D721Med (cell line): ENCODE measurements around the gene TPO.
"Not testable (repeated sequence)": the region's sequence is repeated elsewhere in the genome, so short reads cannot be mapped to it uniquely, and the experiment has no call there.

Source experiments
- DNase-seq: peaks from one replicate; pipeline ENCODE4 v3.0.0; 2011; ENCODE audit warnings: low spot score; ENCODE audit not compliant: insufficient read length
- FAIRE-seq: peaks from 2 replicates; lab custom pipeline; 2011; peaks lifted over from hg19 to GRCh38; lab: Jason Lieb, UNC
- TF ChIP-seq, protein P1 (sequence below): IDR thresholded peaks from 2 replicates; pipeline ENCODE4 v1.5.1; 2012; ENCODE audit warnings: mild to moderate bottlenecking, control low read depth; ENCODE audit not compliant: insufficient read depth; ENCODE audit errors: missing control alignments

The TPO gene

GRCh38 chr2:1374287-1374686 lies 39.0 kb upstream of the TPO start:
- TF ChIP-seq, protein P1, sequence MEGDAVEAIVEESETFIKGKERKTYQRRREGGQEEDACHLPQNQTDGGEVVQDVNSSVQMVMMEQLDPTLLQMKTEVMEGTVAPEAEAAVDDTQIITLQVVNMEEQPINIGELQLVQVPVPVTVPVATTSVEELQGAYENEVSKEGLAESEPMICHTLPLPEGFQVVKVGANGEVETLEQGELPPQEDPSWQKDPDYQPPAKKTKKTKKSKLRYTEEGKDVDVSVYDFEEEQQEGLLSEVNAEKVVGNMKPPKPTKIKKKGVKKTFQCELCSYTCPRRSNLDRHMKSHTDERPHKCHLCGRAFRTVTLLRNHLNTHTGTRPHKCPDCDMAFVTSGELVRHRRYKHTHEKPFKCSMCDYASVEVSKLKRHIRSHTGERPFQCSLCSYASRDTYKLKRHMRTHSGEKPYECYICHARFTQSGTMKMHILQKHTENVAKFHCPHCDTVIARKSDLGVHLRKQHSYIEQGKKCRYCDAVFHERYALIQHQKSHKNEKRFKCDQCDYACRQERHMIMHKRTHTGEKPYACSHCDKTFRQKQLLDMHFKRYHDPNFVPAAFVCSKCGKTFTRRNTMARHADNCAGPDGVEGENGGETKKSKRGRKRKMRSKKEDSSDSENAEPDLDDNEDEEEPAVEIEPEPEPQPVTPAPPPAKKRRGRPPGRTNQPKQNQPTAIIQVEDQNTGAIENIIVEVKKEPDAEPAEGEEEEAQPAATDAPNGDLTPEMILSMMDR = no peak
- no peak for FAIRE-seq
- DNase-seq = no peak

- DNase-seq (no peak), FAIRE-seq (no peak)
- TF ChIP-seq, protein P1 = no peak
Measured at GRCh38 chr2:1375794-1376193, 37.5 kb upstream of the TPO start.

DNA sequence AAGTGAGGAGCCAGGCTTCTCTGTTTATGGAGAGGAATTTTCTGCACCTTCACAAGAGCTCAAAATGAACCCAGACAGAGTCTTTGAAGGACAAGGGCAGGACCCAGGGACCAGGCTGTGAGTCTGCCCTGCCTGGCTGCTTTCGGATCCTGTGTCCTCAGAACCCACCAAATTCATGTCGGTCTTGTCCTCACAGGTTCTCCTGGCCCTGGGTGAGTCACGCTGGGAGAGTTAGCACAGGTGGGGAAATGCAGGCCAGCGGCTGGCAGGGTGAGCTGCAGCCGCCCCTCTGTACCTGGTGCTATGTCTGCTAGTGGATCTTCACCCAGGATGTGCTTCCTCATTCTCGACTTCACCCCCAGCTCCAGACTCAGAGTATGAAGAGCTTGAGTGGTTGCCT lies 35.8 kb upstream of the TPO start:
- TF ChIP-seq, protein P1 = no peak
- DNase-seq (no peak), FAIRE-seq (no peak)

- DNase-seq (no peak), FAIRE-seq (no peak)
- TF ChIP-seq, protein P1 = no peak
Measured at GRCh38 chr2:1378456-1379150, 34.7 kb upstream of the TPO start.

DNA sequence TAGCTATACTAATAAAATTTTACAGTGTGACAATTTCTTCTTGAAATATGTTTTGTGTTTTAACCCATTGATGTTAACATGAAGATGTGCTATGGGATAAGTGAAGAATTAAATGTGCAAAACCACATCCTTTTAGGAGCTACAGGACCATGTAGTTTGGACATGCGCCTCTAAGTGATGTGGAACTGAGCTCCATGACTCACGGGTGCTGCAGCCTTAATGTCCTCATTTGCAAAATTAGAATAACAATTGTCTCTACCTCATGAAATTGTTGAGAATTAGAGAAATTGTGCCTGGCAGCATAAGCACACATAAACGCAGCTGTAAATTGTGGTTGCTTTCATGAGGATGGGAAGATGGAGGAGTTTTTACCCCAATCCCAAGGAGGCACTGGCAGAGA lies 31.6 kb upstream of the TPO start:
- TF ChIP-seq, protein P1 = no peak
- FAIRE-seq = no peak
- no peak for DNase-seq

DNA sequence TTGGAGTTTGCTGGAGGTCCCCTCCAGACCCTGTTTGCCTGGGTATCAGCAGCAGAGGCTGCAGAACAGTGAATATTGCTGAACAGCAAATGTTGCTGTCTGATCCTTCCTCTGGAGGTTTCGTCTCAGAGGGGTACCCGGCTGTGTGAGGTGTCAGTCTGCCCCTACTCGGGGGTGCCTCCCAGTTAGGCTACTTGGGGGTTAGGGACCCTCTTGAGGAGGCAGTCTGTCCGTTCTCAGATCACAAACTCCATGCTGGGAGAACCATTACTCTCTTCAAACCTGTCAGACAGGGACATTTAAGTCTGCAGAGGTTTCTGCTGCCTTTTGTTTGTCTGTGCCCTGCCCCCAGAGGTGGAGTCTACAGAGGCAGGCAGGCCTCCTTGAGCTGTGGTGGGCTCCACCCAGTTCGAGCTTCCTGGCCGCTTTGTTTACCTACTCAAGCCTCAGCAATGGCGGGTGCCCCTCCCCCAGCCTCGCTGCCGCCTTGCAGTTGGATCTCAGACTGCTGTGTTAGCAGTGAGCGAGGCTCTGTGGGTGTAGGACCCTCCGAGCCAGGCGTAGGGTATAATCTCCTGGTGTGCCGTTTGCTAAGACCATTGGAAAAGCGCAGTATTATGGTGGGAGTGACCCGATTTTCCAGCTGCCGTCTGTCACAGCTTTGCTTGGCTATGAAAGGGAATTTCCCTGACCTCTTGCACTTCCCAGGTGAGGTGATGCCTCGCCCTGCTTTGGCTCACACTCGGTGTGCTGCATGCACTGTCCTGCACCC lies 25.1 kb upstream of the TPO start:
- DNase-seq, FAIRE-seq: not testable (repeated sequence)

- FAIRE-seq = not testable (repeated sequence)
Measured at GRCh38 chr2:1390118-1390517, 23.1 kb upstream of the TPO start.

DNA sequence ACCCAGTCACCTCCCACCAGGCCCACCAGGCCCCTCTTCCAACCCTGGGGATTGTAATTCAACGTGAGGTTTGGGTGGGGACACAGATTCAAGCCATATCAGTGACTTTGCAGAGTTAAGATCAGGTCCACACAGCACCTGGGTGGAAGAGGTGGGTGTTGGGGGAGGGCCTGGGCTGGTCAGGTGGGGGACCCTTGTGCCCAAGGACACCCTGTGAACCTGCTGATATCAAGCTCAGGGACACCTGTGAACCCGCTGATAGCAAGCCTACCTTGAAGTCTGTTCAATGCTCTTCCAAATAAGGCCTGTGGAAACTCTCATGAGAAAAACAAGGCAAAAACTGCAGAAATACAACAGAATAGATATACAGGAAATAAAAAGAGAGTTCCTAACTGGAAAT lies 19.9 kb upstream of the TPO start:
- no peak for FAIRE-seq
- TF ChIP-seq, protein P1 = no peak
- DNase-seq = no peak

More at GRCh38 chr2:1390118-1390517, 23.1 kb upstream of the TPO start:
- DNase-seq = not testable (repeated sequence)
